ENCODE measurements around the gene CDCA4.
A peak's percentile ranks its signal among the peaks of the same experiment; 100 is the strongest.

CDCA4 gene

DNA sequence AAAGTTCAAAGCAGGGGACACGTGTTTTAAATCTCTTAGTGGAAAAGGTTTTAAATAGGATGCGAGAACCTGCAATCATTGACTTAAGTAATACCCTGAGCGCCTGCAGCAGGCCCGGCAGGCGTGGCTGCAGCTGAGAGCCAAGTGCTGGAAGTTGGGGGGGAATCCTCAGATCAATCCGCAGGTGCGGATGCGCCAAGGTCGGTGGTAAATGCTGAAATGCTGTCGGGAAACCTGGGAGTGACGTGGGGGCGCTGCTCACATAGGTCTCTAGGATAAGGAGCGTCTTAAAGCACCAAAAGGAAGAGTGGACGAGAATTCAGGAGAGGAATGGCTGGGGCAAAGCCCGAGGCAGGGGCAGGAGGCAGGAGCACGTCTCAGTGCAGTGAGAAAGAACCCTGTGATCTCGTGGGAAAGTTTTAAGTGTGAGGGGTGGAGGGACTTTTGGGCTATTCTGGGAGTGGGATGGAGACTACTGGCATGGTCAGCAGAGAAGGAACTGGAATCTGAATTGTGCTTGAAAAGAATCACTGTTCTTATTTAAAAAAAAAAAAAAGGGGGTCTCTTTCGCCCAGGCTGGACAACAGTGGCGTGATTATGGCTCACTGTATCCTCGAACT lies 883 bp upstream of the CDCA4 start:
- H3K27ac ChIP-seq (ENCODE audit: insufficient read depth in 1 of 2, low read depth in 1 of 2, low read length in 2 of 2, poor library complexity in 1 of 2, severe bottlenecking in 2 of 2) = peak overlapping the region in 1 of 2 experiments; percentile 81
- 0% methylated on average over 17 of the region's 20 CpGs for WGBS (ENCODE audit: insufficient coverage)
- CTCF ChIA-PET = interaction anchor here (1.1 to 6.7 kb wide), 3 partner anchors 16 to 36 kb away, joined by 3 to 44 read pairs (median 5); partner anchors contain the start of gene CLBA1
- no peaks in the 10 kb centered on the region for H3K27me3 ChIP-seq (replicated peaks in 2 of 5; ENCODE audit: control insufficient read depth in 4 of 5, insufficient read depth in 5 of 5, low read length in 4 of 5)
- H3K36me3 ChIP-seq (ENCODE audit: control insufficient read depth in 4 of 4, insufficient read depth in 4 of 4, low read length in 3 of 4) = peaks cover 0 to 17% (median 3%) of the 10 kb centered on the region in 4 experiments
- peaks cover 7 to 38% (median 32%) of the 10 kb centered on the region in 4 experiments for H3K4me1 ChIP-seq (ENCODE audit: control extremely low read depth in 1 of 4, control insufficient read depth in 4 of 4, insufficient read depth in 4 of 4, low read length in 3 of 4)
- POLR2A ChIA-PET = interaction anchor here (1.3 kb wide), 1 partner anchor 44 kb away, joined by 4 read pairs; no protein-coding TSS in a partner anchor
- DNase-seq = peak; percentile 50 to 79 (median 72)
- no peaks in the 10 kb centered on the region for H3K9me3 ChIP-seq (ENCODE audit: control extremely low read depth in 1 of 5, control insufficient read depth in 4 of 5, insufficient read depth in 2 of 5, low read depth in 1 of 5, low read length in 4 of 5)
- peak overlapping the region; percentile 2 to 81 (median 71) for H3K4me3 ChIP-seq (ENCODE audit: control insufficient read depth in 1 of 7, extremely low read depth in 1 of 7, insufficient read depth in 4 of 7, low read depth in 2 of 7, low read length in 6 of 7)

DNA sequence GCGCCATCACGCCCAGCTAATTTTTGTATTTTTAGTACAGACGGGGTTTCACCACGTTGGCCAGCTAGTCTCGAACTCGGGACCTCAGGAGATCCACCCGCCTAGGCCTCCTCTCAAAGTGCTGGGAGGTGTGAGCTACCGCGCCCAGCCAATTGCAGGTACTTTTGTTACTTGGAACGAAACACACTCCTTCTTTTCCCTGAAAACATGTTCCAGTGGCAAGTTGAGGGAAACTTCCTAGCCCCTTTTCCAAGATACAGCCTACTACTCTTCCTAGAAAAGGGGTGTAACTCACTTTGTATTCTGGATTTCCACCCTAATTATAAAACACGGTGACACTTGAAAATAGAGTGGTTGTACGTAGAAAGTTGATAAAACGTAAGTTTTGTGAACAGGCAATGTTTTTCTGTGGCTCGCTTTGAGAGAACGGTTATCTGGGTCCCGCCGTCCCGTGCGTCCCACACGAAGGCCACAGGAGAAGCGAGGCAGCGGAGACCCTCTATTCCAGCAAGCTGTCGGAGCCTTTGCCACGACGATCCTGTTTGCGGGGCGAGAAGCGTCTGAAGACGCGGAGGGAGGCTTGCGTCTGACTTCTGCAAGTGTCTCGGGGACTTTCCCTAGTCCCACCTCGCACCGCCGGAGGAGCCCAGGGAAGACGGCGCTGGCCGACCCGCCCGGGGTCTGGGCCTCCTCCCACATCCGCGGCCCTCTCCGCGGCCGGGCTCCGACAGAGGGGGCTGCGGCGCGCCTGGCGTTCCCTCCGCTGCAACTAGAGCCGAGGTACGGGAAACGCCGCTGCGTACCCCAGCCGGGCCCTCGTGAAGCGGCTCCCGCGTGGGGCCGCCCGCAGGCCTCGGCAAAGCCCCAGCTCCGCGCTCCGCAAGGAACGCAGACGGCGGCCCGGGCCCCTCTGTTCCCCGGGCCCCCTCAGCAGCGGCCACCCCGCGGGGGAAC lies 745 bp downstream of the CDCA4 start:
- Histone ChIP-seq H3K27ac (ENCODE audit: insufficient read depth in 1 of 2, low read depth in 1 of 2, low read length in 2 of 2, poor library complexity in 1 of 2, severe bottlenecking in 2 of 2) (peak overlapping the region; percentile 58 to 79), H3K4me3 (ENCODE audit: control insufficient read depth in 1 of 7, extremely low read depth in 1 of 7, insufficient read depth in 4 of 7, low read depth in 2 of 7, low read length in 6 of 7) (peak overlapping the region; percentile 73 to 97 (median 79)), H3K9me3 (ENCODE audit: control extremely low read depth in 1 of 5, control insufficient read depth in 4 of 5, insufficient read depth in 2 of 5, low read depth in 1 of 5, low read length in 4 of 5) (no peaks in the 10 kb centered on the region), H3K27me3 (replicated peaks in 2 of 5; ENCODE audit: control insufficient read depth in 4 of 5, insufficient read depth in 5 of 5, low read length in 4 of 5) (no peaks in the 10 kb centered on the region), H3K4me1 (ENCODE audit: control extremely low read depth in 1 of 4, control insufficient read depth in 4 of 4, insufficient read depth in 4 of 4, low read length in 3 of 4) (peaks cover 7 to 54% (median 40%) of the 10 kb centered on the region in 4 experiments), H3K36me3 (ENCODE audit: control insufficient read depth in 4 of 4, insufficient read depth in 4 of 4, low read length in 3 of 4) (peaks cover 2 to 26% (median 3%) of the 10 kb centered on the region in 4 experiments)
- ChIA-PET CTCF (interaction anchor here (0.6 to 6.7 kb wide), 11 partner anchors 9 to 66 kb away, joined by 3 to 44 read pairs (median 3); partner anchors contain the start of genes CLBA1 and GPR132), POLR2A (interaction anchor here (0.7 to 1.3 kb wide), 2 partner anchors 44 to 46 kb away, joined by 3 to 4 read pairs; no protein-coding TSS in a partner anchor)
- DNase-seq = peak; percentile 67 to 86 (median 81)
- 8% methylated on average over 66 of the region's 75 CpGs for WGBS (ENCODE audit: insufficient coverage)

DNA sequence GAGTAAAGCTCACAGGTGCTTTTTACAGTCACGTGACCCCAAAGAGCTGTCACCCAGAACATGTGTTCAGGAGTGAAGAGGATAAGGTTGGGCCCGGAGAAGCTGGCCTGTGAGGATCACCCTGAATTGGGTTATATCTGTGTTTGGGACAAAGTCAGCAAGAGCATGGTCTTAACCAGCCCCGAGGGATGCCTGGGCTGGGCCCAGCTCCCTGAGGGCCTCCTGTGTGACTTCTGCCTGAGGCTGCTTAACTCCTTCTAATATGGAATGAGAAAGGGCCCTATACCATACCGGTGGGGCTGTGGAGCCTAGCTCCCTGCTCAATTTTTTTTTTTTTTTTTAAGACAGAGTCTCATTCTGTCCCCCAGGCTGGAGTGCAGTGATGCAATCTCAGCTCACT lies 2.5 kb downstream of the CDCA4 start:
- H3K4me1 ChIP-seq (ENCODE audit: control extremely low read depth in 1 of 4, control insufficient read depth in 4 of 4, insufficient read depth in 4 of 4, low read length in 3 of 4) = peaks cover 7 to 63% (median 45%) of the 10 kb centered on the region in 4 experiments
- peak overlapping the region in 1 of 7 experiments; percentile 22 for H3K4me3 ChIP-seq (ENCODE audit: control insufficient read depth in 1 of 7, extremely low read depth in 1 of 7, insufficient read depth in 4 of 7, low read depth in 2 of 7, low read length in 6 of 7)
- peaks cover 2 to 26% (median 3%) of the 10 kb centered on the region in 4 experiments for H3K36me3 ChIP-seq (ENCODE audit: control insufficient read depth in 4 of 4, insufficient read depth in 4 of 4, low read length in 3 of 4)
- POLR2A ChIA-PET = interaction anchor here (0.7 kb wide), 1 partner anchor 13 kb away, joined by 3 read pairs; no protein-coding TSS in a partner anchor
- 100% methylated on average over 3 of the region's 4 CpGs for WGBS (ENCODE audit: insufficient coverage)
- H3K27me3 ChIP-seq (replicated peaks in 2 of 5; ENCODE audit: control insufficient read depth in 4 of 5, insufficient read depth in 5 of 5, low read length in 4 of 5) = no peaks in the 10 kb centered on the region
- no peak for DNase-seq
- CTCF ChIA-PET = interaction anchor here (0.6 to 6.7 kb wide), 7 partner anchors 7 to 140 kb away, joined by 3 to 44 read pairs (median 5); no protein-coding TSS in a partner anchor
- H3K27ac ChIP-seq (ENCODE audit: insufficient read depth in 1 of 2, low read depth in 1 of 2, low read length in 2 of 2, poor library complexity in 1 of 2, severe bottlenecking in 2 of 2) = peak overlapping the region in 1 of 2 experiments; percentile 32
- no peaks in the 10 kb centered on the region for H3K9me3 ChIP-seq (ENCODE audit: control extremely low read depth in 1 of 5, control insufficient read depth in 4 of 5, insufficient read depth in 2 of 5, low read depth in 1 of 5, low read length in 4 of 5)

- CTCF ChIA-PET = interaction anchor here (1.0 to 6.7 kb wide), 6 partner anchors 10 to 40 kb away, joined by 3 to 44 read pairs (median 8); no protein-coding TSS in a partner anchor
Observed at GRCh38 chr14:105015905-105016304, 5.0 kb downstream of the CDCA4 start.

DNA sequence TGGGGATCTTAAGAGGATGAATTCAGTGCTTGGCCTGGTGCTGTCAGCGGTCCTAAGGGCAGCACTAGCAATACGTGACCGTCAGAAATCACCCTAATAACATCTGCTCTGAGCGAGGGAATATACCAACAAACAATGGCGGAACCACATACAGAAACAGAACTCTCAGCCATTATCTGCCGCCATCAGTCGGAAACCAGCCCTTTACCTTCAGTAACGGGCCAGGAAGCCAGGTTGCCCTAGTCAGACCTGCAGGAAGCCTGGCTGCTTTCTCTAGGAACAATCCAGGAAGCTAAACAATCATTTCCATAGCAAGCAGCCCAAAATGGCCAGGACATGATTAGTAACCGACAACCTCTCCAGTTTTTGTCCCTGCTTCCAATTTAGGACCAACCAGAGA lies 5.6 kb downstream of the CDCA4 start:
- ChIA-PET CTCF (interaction anchor here (1.0 to 6.7 kb wide), 4 partner anchors 11 to 39 kb away, joined by 3 to 44 read pairs (median 11); no protein-coding TSS in a partner anchor), POLR2A (no interaction called here)
- peaks cover 7 to 50% (median 32%) of the 10 kb centered on the region in 4 experiments for H3K4me1 ChIP-seq (ENCODE audit: control extremely low read depth in 1 of 4, control insufficient read depth in 4 of 4, insufficient read depth in 4 of 4, low read length in 3 of 4)
- no peaks in the 10 kb centered on the region for H3K27me3 ChIP-seq (replicated peaks in 2 of 5; ENCODE audit: control insufficient read depth in 4 of 5, insufficient read depth in 5 of 5, low read length in 4 of 5)
- peak overlapping the region in 1 of 7 experiments; percentile 2 for H3K4me3 ChIP-seq (ENCODE audit: control insufficient read depth in 1 of 7, extremely low read depth in 1 of 7, insufficient read depth in 4 of 7, low read depth in 2 of 7, low read length in 6 of 7)
- peaks cover 4 to 52% (median 14%) of the 10 kb centered on the region in 4 experiments for H3K36me3 ChIP-seq (ENCODE audit: control insufficient read depth in 4 of 4, insufficient read depth in 4 of 4, low read length in 3 of 4)
- peak overlapping the region; percentile 40 to 56 for H3K27ac ChIP-seq (ENCODE audit: insufficient read depth in 1 of 2, low read depth in 1 of 2, low read length in 2 of 2, poor library complexity in 1 of 2, severe bottlenecking in 2 of 2)
- peak; percentile 59 to 81 (median 66) for DNase-seq
- WGBS (ENCODE audit: insufficient coverage) = 42% methylated on average over 8 of the region's 9 CpGs
- no peaks in the 10 kb centered on the region for H3K9me3 ChIP-seq (ENCODE audit: control extremely low read depth in 1 of 5, control insufficient read depth in 4 of 5, insufficient read depth in 2 of 5, low read depth in 1 of 5, low read length in 4 of 5)

More at GRCh38 chr14:105015905-105016304, 5.0 kb downstream of the CDCA4 start:
- no peaks in the 10 kb centered on the region for H3K9me3 ChIP-seq (ENCODE audit: control extremely low read depth in 1 of 5, control insufficient read depth in 4 of 5, insufficient read depth in 2 of 5, low read depth in 1 of 5, low read length in 4 of 5)
- peaks cover 7 to 51% (median 33%) of the 10 kb centered on the region in 4 experiments for H3K4me1 ChIP-seq (ENCODE audit: control extremely low read depth in 1 of 4, control insufficient read depth in 4 of 4, insufficient read depth in 4 of 4, low read length in 3 of 4)
- no peaks in the 10 kb centered on the region for H3K27me3 ChIP-seq (replicated peaks in 2 of 5; ENCODE audit: control insufficient read depth in 4 of 5, insufficient read depth in 5 of 5, low read length in 4 of 5)
- peaks cover 2 to 47% (median 10%) of the 10 kb centered on the region in 4 experiments for H3K36me3 ChIP-seq (ENCODE audit: control insufficient read depth in 4 of 4, insufficient read depth in 4 of 4, low read length in 3 of 4)
- H3K4me3 ChIP-seq (ENCODE audit: control insufficient read depth in 1 of 7, extremely low read depth in 1 of 7, insufficient read depth in 4 of 7, low read depth in 2 of 7, low read length in 6 of 7) = no peak overlapping the region
- 78% methylated on average over 5 of the region's 6 CpGs for WGBS (ENCODE audit: insufficient coverage)
- no peak for DNase-seq
- peak overlapping the region; percentile 40 to 56 for H3K27ac ChIP-seq (ENCODE audit: insufficient read depth in 1 of 2, low read depth in 1 of 2, low read length in 2 of 2, poor library complexity in 1 of 2, severe bottlenecking in 2 of 2)
- POLR2A ChIA-PET = interaction anchor here (1.1 kb wide), 1 partner anchor 18 kb away, joined by 3 read pairs; no protein-coding TSS in a partner anchor

DNA sequence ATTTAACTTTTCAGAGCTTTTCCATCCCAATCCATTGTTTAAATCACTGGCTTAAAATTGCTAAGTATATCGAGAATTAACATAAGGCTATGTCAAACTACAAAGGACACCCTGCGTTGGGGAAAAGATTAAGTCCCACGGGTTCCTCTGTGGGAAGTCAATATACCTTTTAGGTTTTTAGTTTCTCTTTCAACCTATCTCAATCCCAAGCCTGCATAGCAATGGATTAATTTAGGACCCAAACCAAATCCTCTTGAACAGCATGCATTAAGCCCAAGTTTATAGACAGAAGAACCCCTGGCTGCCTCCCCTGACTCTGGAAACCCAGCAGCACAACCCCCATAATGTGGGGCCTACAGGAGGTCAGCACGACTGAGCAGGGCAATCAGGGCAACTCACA lies 6.3 kb downstream of the CDCA4 start:
- H3K27me3 ChIP-seq (replicated peaks in 2 of 5; ENCODE audit: control insufficient read depth in 4 of 5, insufficient read depth in 5 of 5, low read length in 4 of 5) = no peaks in the 10 kb centered on the region
- CTCF ChIA-PET = interaction anchor here (1.7 to 4.0 kb wide), 4 partner anchors 10 to 39 kb away, joined by 4 to 23 read pairs (median 11); no protein-coding TSS in a partner anchor
- no peak for DNase-seq
- WGBS (ENCODE audit: insufficient coverage) = 100% methylated on average over 1 of the region's 4 CpGs
- POLR2A ChIA-PET = no interaction called here
- H3K4me3 ChIP-seq (ENCODE audit: control insufficient read depth in 1 of 7, extremely low read depth in 1 of 7, insufficient read depth in 4 of 7, low read depth in 2 of 7, low read length in 6 of 7) = peak overlapping the region in 1 of 7 experiments; percentile 2
- peaks cover 4 to 58% (median 20%) of the 10 kb centered on the region in 4 experiments for H3K36me3 ChIP-seq (ENCODE audit: control insufficient read depth in 4 of 4, insufficient read depth in 4 of 4, low read length in 3 of 4)
- no peaks in the 10 kb centered on the region for H3K9me3 ChIP-seq (ENCODE audit: control extremely low read depth in 1 of 5, control insufficient read depth in 4 of 5, insufficient read depth in 2 of 5, low read depth in 1 of 5, low read length in 4 of 5)
- peaks cover 3 to 44% (median 26%) of the 10 kb centered on the region in 4 experiments for H3K4me1 ChIP-seq (ENCODE audit: control extremely low read depth in 1 of 4, control insufficient read depth in 4 of 4, insufficient read depth in 4 of 4, low read length in 3 of 4)
- peak overlapping the region; percentile 6 to 56 for H3K27ac ChIP-seq (ENCODE audit: insufficient read depth in 1 of 2, low read depth in 1 of 2, low read length in 2 of 2, poor library complexity in 1 of 2, severe bottlenecking in 2 of 2)
